H1 (cell line): Measurements from ENCODE around the gene SPG7. TPM values are rescaled to one million over a fixed set of nuclear protein-coding genes. Genes with fewer than 3 reads are reported as not detected.

Experiments used
- CEBPB ChIP-seq: IDR thresholded peaks from 2 replicates; pipeline ENCODE4 v1.6.1; 2012; ENCODE audit warnings: low read depth, low read length
- MAFK ChIP-seq: IDR thresholded peaks from 2 replicates; pipeline ENCODE4 v1.6.1; 2012; ENCODE audit warnings: low read depth, mild to moderate bottlenecking, improper control_type of control experiment, low read length
- PHF8 ChIP-seq: fragments of 200-600 bp; sonication (generic); conservative IDR thresholded peaks from 2 replicates; pipeline ENCODE4 v1.7.1; 2012; ENCODE audit warnings: low read depth, mild to moderate bottlenecking, inconsistent platforms, low read length, moderate library complexity
- SAP30 ChIP-seq: fragments of 300-600 bp; sonication (generic); IDR thresholded peaks from 2 replicates; pipeline ENCODE4 v1.7.1; 2012; ENCODE audit warnings: low read length, moderate library complexity, mild to moderate bottlenecking, inconsistent platforms; ENCODE audit not compliant: insufficient read depth, insufficient replicate concordance
- TBP ChIP-seq: IDR thresholded peaks from 2 replicates; pipeline ENCODE4 v1.6.1; 2011; ENCODE audit warnings: low read depth, low read length, improper control_type of control experiment
- TEAD4 ChIP-seq: IDR thresholded peaks from 2 replicates; pipeline ENCODE4 v1.6.1; 2012; ENCODE audit warnings: low read depth, low read length, inconsistent platforms, mixed read lengths
- ZNF274 ChIP-seq: IDR thresholded peaks from 2 replicates; pipeline ENCODE4 v1.7.0; 2012; ENCODE audit warnings: low read length, borderline replicate concordance; ENCODE audit errors: extremely low read depth
- polyA plus RNA-seq, 7 experiments: library from polyadenylated mRNA; depleted of rRNA in 3 of 7; stranded (reverse) in 5 of 7; unstranded in 2 of 7; fragments of >200 nt in 5 of 7; fragments of 200-250 nt in 2 of 7; gene quantifications; 1 replicate in 5 of 7; 2 replicates in 1 of 7; 4 replicates in 1 of 7; pipeline versions ENCODE4 v1.2.1 to v1.2.3, GENCODE V29; 2011 to 2013; ENCODE audit warnings: missing spikeins in 2 of 7, mixed read lengths in 2 of 7
- total RNA-seq: library from RNA; stranded (reverse); fragmentation: NEBNext Ultra II Directional; extraction: Animal tissue kit (Norgen Biotek cat#: 25700); gene quantifications from 2 replicates; pipeline ENCODE4 v1.2.1, GENCODE V29; 2021

Gene SPG7
- total and polyA plus RNA-seq, 2 of the 8 experiments (the other 6 are each of a cell fraction or from before 2014, with no cell fraction given) = 72.1 to 113 TPM

- TF ChIP-seq MAFK = no peak
- TF ChIP-seq ZNF274 = no peak
- no peak for TF ChIP-seq CEBPB
- no peak for TF ChIP-seq PHF8
- TF ChIP-seq TBP = no peak
- TF ChIP-seq SAP30 = no peak
- no peak for TF ChIP-seq TEAD4
Measured at GRCh38 chr16:89577055-89577759, 69.0 kb downstream of the SPG7 start (continued).
